K562 treated with DMSO at 1 percent for 48 hours (cell line): ENCODE data around the gene NUDT4. TPM values are rescaled to one million over a fixed set of nuclear protein-coding genes. Genes with fewer than 3 reads are reported as not detected.

ENCODE experiments used
- total RNA-seq: library from RNA; unstranded; fragments of 300-600 nt; gene quantifications from 2 replicates; pipeline ENCODE4 v1.2.3, GENCODE V29; 2022; ENCODE audit warnings: low replicate concordance; ENCODE audit errors: extremely low read depth

NUDT4 gene
- 223 TPM in 1 of 2 replicates, not detected in the other for total RNA-seq

GRCh38 chr12:93377252-93378195 is at the start of gene NUDT4:
NUDT4 (plus strand) TSS chr12:93377925; CDS start chr12:93378323, 398 bp downstream.

GRCh38 chr12:93441617-93442410 is 64.1 kb downstream of the NUDT4 start, which contains the start of gene UBE2N:
UBE2N (minus strand) TSS chr12:93441947; CDS start chr12:93441884, 63 bp downstream.

Other genes with a start within 250 kb of the NUDT4 start
- gene UBE2N, start 64.0 kb downstream of the NUDT4 start, total RNA-seq, result not detected in 2 replicates
- not detected in 2 replicates for gene MRPL42, start 89.6 kb downstream of the NUDT4 start, total RNA-seq
- gene SOCS2, start 194.8 kb downstream of the NUDT4 start, total RNA-seq, result not detected in 2 replicates